CD1c-positive myeloid dendritic cell (primary cell): Measurements from ENCODE around the gene ADD2.
A peak's percentile ranks its signal among the peaks of the same experiment; 100 is the strongest.

ENCODE experiments used
- DNase-seq: peaks from one replicate; pipeline ENCODE4 v3.0.0-alpha.2; 2016; ENCODE audit errors: extremely low spot score

Gene ADD2

DNA sequence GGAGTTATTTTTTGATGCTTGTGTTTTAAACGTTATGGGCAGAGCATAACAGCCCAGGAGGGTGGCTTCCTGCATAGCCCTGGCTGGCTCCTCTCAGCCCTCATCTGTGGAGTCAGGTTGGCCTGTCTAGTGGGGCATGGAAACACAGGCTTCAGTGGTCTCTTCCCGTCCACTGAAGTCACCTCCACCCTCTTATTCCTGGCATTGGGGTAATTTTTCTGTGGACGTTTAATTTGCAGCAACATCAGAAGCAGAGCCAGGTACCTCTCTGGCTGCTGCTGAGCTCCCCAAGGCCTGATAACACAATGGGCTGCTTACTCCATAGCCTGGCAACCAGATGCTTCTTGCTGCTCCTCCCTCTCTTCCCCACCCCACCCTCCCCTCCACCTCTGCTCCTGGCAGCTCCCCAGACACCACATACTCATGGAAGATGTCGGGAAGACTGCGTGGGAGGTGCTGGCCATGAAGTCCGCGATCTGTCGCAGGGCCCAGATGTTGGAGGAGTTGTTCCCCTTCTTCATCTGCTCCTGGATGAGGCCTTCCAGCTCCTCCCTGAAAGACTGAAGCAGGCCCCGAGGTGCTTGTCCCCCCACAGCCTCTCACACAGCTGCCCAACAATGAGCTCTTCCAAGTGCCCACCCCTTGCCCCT, 64.0 kb downstream of the ADD2 start:
- no peak for DNase-seq

DNA sequence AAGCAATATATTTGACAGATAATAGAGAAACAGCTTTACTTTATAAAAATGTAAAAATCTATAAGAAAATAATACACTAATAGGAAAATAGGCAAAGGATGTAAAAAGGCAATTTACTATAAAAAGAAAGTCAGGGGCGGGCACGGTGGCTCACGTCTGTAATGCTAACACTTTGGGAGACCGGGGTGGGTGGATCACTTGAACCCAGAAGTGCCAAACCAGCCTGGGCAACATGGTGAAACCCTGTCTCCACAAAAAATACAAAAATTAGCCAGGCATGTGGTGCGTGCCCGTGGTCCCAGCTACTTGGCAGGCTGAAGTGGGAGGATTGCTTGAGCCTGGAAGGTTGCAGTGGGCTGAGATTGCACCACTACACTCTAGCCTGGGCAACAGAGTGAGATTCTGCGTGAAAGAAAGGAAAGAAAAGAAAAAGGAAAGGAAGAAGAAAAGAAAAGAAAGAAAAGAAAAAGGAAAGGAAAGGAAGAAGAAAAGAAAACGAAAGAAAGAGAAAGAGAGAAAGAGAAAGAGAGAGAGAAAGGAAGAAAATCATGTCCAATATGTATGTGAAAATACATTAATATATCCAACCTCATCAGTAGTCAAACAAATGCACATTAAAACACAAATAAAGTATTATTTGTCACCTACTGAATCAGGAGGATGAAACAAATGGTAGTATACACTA, 65.1 kb downstream of the ADD2 start:
- DNase-seq = no peak

DNA sequence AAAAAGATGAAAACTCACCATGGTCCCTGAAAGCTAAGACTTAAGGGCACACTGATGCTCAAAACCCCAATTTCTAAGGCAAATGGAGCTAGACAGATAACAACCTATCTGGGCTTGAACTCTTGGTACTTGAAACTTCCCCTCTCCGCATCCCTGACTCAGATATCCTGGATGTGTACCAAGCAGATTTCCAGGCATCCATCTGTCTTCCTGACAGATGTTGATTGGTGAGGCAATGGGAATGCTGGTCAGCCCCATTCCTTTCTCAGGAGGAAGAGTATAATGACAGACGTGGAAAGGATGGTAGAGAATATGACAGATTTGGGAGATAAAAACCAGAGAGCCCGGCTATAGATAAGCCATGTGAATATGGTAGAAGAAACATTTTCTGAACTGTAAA, 69.2 kb downstream of the ADD2 start:
- DNase-seq = no peak

DNA sequence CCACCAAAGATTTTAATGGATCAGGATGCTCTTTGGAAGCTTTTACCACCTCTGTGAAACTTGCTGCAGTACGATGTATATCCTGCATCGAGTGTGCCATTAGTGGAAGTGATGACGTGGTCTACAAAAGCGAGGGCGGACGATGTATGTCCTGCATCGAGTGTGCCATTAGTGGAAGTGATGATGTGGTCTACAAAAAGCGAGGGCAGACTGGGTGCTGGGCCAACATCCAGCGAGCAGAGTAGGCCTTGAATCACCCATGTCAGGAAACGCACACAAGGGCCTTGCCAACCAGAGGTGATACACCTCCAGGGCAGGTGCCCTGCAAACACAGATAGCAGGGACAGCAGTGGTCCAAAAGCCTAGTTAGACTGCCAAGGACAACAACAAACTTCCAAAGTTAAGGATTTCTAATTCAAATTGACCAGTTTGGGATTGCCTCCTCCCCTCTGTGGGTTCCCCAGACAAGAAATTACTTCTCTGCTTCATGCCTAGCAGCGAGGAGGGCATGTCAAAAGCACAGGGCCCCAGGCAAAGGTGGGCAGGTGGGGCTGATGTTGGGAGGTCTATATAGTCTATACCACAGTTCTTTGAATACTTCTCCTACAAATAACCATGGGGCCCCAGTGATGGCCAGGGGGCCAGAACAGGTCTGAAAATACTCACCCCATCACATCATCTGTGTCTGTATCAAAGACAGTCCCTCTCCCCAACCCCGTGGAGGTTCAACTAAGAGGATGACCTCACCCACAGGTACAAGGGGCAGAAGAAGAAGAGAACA, 70.2 kb downstream of the ADD2 start:
- no peak for DNase-seq

DNA sequence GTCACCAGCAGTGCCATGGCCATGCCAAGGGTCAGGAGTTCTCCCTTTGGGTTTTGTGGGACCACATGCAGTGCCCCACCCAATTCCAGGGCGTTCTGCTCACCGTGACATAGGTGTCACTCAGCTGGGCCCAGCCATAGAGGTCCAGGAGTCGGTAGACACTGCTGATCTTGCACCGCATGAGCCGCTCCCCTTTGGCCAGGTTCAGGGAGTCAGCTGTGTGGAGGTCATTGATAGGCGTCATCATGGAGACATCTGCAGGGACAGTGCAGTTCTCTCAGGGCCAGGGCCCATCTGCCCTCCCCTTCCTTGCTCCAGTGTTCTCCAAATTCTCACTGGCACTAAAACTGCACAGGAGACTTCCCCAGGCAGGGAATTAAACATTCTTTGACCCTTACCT, 71.9 kb downstream of the ADD2 start:
- DNase-seq = no peak

DNA sequence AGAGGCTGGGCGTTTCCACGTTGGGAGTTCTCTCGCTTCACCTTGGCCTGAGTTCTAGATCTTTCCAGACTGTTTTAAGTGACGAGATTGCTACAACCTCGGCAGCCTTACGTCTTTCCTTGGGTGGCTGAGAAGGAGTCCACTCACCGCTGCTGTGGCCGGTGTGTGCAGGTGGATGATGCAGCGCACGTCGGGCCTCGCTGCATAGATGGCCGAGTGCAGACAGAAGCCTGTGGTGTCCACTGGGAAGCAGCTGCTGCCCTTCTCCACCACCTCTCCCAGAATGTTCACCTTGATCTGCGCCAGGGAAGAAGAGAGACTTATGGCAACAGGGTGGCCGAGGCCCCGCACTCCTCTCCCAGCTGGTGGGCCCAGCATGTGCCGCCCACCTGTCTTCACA, 75.7 kb downstream of the ADD2 start:
- no peak for DNase-seq

DNA sequence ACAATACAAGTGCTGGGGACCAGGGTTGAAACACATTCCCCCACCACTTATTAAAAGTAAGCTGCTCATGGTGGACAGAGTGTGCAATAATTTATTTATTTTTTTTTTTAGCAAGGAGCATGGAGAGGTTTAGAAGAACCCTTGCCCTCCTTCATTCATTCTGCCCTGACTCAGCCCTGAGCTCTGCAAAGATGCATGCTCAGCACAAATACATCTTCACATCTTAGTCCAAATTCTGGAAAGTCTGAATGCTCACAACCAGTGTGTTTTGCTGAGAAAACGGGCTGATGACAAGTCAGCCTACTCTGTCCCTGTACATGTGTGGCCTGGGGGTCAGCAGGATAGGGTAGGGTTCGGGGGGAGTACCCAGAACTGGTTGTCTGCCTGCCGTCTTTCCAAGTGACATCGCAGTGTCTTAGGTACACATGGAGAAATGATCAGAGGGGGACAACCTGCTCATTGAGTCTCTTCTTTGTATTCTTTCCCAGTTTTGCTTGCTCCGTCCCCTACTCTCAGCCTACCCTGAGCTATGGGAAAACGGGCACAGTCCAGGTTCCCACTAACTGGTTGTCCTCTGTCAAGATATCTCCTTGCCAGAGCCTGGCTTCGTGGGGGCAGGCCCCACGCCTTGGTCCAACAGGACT, 76.4 kb downstream of the ADD2 start:
- DNase-seq = no peak

DNA sequence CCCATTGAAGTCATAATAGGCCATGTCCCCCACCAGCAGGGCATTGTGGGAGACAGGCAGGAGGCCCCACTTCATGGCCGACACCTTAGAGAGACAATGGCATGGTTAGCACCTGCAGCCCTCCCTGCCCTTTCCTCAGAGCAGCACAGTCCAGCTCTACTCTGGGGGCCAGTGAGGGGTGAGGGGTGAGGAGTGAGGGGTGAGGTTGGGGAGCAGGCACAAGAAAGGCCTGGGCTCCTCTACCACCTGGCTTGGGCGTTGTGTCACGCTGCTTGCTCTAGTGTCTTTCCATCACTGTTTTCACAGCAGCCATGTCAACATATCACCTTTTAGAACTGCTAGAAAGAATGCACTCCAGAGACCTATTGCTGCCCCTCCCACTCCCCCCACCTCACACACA, 77.2 kb downstream of the ADD2 start:
- DNase-seq = no peak

DNA sequence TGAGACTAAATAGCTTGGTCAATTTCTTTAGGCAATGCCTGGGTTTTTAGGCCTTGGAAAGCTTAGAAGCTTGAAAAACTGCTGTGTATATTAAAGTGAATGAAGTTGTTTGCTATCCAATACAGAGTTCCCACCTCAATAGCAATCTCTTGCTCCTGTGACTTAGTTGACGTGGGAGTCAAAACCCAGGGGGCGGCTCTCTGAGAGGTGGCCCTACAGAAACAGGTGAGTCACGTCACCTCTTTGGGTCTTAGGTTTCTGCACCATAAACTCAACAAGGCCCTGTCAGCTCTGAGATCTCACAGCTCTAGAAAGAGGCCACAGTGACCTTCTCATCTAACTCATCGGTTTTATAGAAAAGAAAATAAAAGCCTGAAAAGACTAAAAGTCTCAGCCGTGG, 79.6 kb downstream of the ADD2 start:
- DNase-seq = no peak

DNA sequence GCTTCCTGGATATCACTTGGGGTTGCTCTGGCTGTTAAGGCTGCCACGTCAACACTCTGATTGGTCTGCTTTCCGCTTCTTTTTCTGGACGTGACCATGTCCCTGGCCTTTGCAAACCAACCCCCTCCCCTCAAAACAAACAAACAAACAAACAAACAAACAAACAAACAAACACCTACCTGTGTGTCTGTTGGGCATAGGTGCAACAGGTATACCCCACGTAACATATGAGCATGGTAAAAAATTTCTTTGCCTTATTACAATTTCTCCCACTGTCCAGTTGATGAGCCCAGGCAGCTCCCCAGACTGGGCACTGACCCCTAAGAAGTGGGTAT, 80.6 kb downstream of the ADD2 start:
- DNase-seq = no peak

DNA sequence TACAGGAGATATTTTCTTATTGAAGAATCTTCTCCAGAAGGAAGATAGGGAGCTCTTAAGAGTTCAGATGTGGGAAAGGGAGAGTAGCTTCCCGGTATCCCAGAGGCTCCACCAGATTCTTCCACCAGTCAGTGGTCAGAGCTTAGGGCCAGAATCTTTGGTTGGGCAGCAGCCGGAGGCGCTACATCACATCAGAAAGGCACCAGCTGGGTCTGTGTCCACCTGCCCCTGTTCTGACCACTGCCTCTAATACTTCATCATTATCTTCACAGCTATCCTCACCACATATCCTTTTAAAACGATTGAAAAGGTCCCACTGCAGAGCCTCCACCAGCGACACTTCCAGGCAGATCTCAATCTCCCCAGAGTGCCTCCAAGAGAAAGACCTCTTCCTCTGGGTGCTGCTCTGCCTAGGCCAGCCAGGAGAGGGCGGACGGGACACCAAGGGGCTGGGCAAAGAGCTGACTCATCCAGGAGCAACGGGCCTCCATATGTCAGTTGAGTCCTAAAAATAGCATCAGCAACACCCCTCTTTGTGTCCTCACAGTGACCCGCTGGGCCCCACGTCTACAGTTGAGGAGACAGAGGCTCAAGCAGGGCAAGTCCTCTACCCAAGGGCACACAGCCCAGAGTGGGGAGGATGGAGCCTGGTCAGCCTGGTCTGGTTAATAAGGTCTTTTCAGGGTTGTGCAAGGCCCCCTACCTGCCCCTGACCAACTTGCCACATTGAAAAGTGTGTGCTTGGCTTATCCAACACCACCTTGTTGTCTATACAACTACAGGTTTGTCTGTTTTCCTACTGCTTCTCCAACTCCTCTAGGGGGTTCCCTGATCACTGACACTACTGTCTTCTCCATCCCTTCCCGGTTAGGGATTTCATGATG, 81.2 kb downstream of the ADD2 start:
- peak; percentile 53 for DNase-seq

DNA sequence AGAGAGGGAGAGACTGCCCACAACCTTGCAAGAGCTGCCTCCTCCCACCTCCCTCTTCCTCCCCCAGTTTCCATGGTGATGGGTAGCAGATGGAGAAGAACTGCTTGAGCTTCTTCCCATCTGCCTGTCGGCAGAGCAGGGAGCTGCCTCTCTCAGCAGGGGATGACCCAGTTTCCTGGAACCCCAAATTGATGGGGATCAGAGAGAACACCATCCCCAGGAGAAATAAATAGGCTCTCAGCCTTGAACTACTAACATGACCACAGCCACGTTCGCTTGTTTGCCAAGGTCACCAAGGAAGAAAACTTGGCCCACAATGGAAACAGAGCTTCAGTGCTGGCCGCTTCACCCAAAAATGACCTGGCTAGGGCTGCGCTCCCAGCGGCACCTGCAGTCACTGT, 82.2 kb downstream of the ADD2 start:
- no peak for DNase-seq

DNA sequence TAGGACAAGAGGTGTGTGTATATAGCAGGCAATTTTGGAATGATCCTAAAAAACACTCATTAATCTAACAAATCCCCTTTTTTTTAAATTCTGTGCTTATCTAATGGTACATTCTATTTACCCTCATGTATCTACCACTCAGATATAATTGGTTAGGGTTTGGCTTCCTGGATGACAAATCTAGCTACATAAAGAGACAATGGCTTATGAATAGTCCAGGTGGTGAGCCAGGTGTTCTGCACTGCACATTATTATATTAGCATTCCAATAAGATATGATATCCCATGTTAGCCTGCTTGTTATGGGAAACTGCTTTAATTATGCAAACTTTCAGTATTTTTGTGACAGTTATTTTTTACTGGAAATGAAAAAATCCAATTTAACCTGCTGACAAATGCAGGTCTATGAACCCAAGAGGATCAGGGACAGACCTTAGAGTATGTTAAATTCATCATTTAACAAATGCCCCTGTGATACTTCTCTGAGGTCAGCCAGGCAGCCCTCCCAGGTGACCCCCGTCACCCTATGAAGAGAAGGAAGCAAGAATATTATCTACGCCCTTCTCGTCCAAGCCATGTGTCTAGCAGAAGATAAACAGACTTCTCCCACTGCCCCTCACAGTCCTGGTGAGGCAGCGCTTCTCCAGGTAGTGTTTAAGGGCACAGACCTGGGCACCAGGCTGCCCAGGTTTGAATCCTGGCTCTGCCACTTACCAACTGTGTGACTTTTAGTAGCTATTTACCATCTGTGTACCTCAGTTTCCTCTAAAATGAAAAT, 83.0 kb downstream of the ADD2 start:
- no peak for DNase-seq

DNA sequence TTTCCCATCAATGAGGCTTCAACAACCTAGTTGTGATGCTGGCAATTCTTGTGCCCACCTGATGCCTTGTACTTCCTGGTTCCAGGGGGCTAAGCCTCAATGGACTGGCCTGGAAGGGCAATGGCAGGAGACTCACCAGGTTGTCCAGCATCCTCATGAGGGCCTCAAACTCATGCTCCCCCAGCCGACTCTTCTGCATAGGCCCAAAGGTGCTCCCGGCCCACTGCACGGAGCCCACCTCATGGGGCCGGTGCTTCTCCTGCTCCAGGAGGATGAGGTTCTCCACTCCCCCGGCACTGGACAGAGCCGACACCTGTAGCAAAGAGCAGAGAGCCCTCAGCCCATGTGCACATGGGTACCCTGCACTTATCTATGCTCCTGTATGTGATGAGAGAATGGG, 84.5 kb downstream of the ADD2 start:
- DNase-seq = no peak

DNA sequence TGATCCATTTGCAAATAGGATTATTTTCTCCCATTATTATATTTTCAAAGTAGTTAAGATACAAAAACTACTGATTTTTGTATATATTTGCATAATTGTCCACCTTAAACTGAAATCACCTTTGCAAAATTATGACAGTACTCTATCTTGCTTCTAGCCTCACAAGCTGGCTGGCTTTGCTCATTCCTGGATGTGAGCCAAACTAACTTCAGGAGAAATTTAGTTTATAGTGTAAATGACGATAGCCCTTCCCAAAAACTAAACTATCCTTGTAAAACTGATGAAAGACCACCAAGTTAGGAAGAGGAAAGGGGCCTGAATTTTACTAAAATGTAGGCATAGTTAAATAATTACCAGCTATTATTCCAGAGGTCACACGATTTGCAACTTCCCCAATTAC, 87.3 kb downstream of the ADD2 start:
- DNase-seq = no peak

DNA sequence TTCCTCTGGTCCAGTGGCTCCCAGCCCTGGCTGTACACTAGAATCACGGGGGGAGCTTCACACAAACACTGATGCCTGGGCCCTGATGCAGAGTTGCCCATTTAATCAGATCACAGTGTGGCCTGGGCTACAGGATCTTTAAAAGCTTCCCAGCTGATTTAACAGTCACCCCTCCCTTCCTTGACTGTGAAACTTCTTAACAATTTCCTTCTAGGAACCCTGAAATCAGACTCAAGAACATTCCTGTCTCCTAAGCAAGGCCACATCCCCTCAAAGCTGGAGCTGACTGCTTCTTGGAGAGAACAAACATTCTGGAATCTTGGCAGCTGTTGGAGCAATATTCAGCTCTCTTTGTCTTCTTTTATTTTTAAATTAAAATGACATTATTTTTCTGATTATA, 88.7 kb downstream of the ADD2 start:
- no peak for DNase-seq

DNA sequence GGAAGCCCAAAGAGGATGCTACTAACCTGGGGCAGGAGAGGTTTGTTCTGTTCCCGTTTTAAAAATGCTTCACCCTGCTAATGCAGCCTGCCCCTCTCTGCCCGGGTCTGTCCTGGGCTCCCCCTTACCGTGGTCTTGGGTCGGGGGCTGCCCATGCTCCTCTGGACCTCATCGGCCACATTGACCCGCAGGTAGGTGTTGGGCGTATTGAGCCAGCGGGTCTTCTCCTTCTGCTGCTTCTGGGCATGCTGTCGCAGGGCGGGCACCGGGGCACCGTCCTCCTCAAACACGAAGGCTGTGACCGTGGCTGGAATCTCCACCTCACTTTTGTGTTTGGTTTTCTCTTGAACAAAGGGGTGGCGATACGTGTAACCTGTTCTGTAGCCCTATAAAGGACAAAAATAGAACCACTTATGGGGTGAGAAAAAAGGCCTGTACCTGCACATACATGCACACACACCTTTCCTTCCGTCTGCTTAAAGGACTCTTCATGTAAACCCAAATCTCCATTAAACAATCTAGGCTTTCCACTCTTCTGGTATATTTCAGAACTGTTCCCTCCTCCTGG, 89.3 kb downstream of the ADD2 start:
- DNase-seq = no peak

DNA sequence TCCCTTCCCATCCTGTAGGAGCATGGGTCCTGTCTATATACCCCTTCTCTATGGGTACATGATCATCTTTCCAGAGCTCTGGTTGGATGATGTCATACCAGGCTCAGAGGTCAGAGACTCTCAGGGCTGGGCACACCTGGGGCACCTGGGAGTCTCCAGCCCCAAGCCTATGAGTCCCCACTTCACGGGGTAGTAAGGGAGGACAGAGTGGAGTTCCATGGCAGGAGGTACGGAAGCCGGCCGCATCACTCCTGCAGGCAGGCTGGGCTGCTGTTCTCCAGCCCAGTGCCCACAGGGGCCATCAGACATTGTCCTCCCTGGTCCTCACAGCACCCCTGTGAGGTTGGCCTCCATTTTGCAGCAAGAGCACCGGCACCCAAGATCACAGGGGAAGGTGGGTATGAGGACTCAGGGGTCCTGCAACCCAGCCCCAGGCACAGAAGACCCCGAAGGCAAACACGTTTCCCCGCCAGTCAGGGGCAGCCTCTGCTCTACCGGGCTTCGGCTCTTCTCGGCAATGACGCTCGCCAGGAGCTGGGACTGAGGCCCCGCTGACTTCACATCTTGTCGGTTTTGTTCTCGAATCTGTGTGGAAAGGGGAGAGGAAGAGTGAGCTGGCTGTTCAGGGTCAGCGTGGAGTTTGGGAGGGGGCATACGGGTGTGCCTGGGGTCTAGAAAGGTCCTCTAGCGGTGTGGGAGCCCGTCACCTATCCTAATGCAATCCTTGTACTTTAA, 91.5 kb downstream of the ADD2 start:
- DNase-seq = no peak

DNA sequence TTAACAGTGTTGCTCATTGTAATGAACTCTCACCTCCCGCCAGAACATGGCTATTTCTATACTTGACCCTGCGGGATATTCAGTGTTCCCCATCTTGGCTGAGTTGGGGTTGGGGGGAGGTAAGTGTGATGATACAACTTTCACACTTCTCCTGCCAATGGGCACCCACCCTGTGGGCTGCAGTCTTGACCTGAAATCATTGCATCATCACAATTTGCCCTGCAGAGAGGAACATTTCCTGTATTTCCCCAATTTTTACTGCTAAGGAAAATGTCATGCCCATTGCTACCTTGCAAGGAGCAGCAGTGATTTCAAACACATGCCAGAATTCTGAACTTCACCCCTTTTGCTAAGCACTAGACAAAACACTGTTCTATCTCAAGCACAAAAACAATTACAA, 92.1 kb downstream of the ADD2 start:
- DNase-seq = no peak
